K562 (cell line): Measurements from ENCODE around the gene AANAT. TPM values are rescaled to one million over a fixed set of nuclear protein-coding genes. Genes with fewer than 3 reads are reported as not detected.

Experiments
- ARNT ChIP-seq, 2 experiments: fragments of 450-650 bp; IDR thresholded peaks; 2 replicates each; pipeline ENCODE4 v1.6.1; 2016; ENCODE audit warnings: mild to moderate bottlenecking in 1 of 2
- ATF1 ChIP-seq, 2 experiments: fragments of 450-650 bp in 1 of 2; IDR thresholded peaks; 2 replicates each; pipeline ENCODE4 v1.6.1; 2016; ENCODE audit warnings: missing compliant biosample characterization in 1 of 2, missing genetic modification characterization in 1 of 2
- IFI16 ChIP-seq: fragments of 250-450 bp; sonication (Bioruptor Pico); IDR thresholded peaks from 2 replicates; pipeline ENCODE4 v2.1.2; 2022; ENCODE audit warnings: mild to moderate bottlenecking, inconsistent platforms
- NRF1 ChIP-seq, 2 experiments: fragments of 450-650 bp; IDR thresholded peaks in 1 of 2; conservative IDR thresholded peaks in 1 of 2; 2 replicates each; pipeline ENCODE4 v1.6.1; 2014; ENCODE audit warnings: mild to moderate bottlenecking in 2 of 2
- ZNF12 ChIP-seq: sonication (generic); formaldehyde crosslinking; IDR thresholded peaks from 2 replicates; pipeline ENCODE4 v1.4.0; 2020; ENCODE audit warnings: mild to moderate bottlenecking, missing genetic modification reagents
- ZNF239 ChIP-seq: fragments of 250-450 bp; sonication (Bioruptor Pico); IDR thresholded peaks from 2 replicates; pipeline ENCODE4 v1.4.0; 2020; ENCODE audit warnings: mild to moderate bottlenecking
- polyA plus RNA-seq, 8 experiments: library from polyadenylated mRNA; depleted of rRNA in 4 of 8; stranded (reverse) in 5 of 8; unstranded in 3 of 8; fragments of >200 nt; fragmentation: Nextera tagmentation in 2 of 8; fragmentation: Illumina TruSeq in 1 of 8; extraction: Ambion mirVana in 2 of 8; extraction: Trizol in 1 of 8; gene quantifications; 2 replicates each; pipeline versions ENCODE4 v1.2.1 to v1.2.3, GENCODE V29; 2011 to 2014; ENCODE audit warnings: inconsistent platforms in 1 of 8, missing spikeins in 1 of 8
- total RNA-seq, 7 experiments: library from RNA; depleted of rRNA in 6 of 7; stranded (reverse); fragments of >200 nt in 6 of 7; fragmentation: Illumina TruSeq in 2 of 7; extraction: Trizol in 2 of 7; gene quantifications; 2 replicates each; pipeline versions ENCODE4 v1.2.1 to v1.2.3, GENCODE V29; 2011 to 2021; ENCODE audit warnings: low replicate concordance in 1 of 7
- TF ChIP-seq, protein P1 (sequence below), 3 experiments: fragments of 200-800 bp in 1 of 3; fragments of 250-450 bp in 1 of 3; fragments of 450-650 bp in 1 of 3; sonication (Bioruptor Pico) in 1 of 3; sonication (Bioruptor generic) in 1 of 3; formaldehyde crosslinking in 1 of 3; IDR thresholded peaks; 2 replicates each; pipeline versions ENCODE4 v1.6.1 to v1.8.0; 2016 to 2022; ENCODE audit warnings: mild to moderate bottlenecking in 2 of 3, missing genetic modification characterization in 2 of 3, missing compliant biosample characterization in 1 of 3, moderate library complexity in 1 of 3

The AANAT gene
- total and polyA plus RNA-seq, 9 of the 15 experiments (the other 6 are each of a cell fraction or from before 2014, with no cell fraction given): not detected

- TF ChIP-seq IFI16 (CRISPR knock-in tag): no peak
- TF ChIP-seq, protein P1, sequence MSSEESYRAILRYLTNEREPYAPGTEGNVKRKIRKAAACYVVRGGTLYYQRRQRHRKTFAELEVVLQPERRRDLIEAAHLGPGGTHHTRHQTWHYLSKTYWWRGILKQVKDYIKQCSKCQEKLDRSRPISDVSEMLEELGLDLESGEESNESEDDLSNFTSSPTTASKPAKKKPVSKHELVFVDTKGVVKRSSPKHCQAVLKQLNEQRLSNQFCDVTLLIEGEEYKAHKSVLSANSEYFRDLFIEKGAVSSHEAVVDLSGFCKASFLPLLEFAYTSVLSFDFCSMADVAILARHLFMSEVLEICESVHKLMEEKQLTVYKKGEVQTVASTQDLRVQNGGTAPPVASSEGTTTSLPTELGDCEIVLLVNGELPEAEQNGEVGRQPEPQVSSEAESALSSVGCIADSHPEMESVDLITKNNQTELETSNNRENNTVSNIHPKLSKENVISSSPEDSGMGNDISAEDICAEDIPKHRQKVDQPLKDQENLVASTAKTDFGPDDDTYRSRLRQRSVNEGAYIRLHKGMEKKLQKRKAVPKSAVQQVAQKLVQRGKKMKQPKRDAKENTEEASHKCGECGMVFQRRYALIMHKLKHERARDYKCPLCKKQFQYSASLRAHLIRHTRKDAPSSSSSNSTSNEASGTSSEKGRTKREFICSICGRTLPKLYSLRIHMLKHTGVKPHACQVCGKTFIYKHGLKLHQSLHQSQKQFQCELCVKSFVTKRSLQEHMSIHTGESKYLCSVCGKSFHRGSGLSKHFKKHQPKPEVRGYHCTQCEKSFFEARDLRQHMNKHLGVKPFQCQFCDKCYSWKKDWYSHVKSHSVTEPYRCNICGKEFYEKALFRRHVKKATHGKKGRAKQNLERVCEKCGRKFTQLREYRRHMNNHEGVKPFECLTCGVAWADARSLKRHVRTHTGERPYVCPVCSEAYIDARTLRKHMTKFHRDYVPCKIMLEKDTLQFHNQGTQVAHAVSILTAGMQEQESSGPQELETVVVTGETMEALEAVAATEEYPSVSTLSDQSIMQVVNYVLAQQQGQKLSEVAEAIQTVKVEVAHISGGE (CRISPR knock-in tag; IDR thresholded peaks at IDR 0.05): no peak
- no peak for TF ChIP-seq ZNF239
- peak; percentile 57 to 59 for TF ChIP-seq NRF1 (conservative IDR thresholded peaks at IDR 0.05 in 1 of 2, IDR thresholded peaks at IDR 0.05 in 1 of 2)
- TF ChIP-seq ZNF12: no peak
- TF ChIP-seq ARNT (IDR thresholded peaks at IDR 0.05): no peak
- TF ChIP-seq ATF1 (CRISPR knock-in tag; IDR thresholded peaks at IDR 0.05): no peak
- peak; percentile 87 for TF ChIP-seq ATF1 (tag; IDR thresholded peaks at IDR 0.05)
These were observed 28.0 kb upstream of the AANAT start (continued) for GRCh38 chr17:76439314-76439928.
